Mucosa of stomach (tissue), 1 donor: ENCODE results near the gene MAN1C1.

Source experiments
- H3K27me3 ChIP-seq: one replicate; pipeline ENCODE4 v1.7.0; 2013; ENCODE audit warnings: mild to moderate bottlenecking, low read length; ENCODE audit not compliant: control insufficient read depth, insufficient read depth
- H3K36me3 ChIP-seq: one replicate; pipeline ENCODE4 v1.7.0; 2013; ENCODE audit warnings: low read length; ENCODE audit not compliant: control insufficient read depth, insufficient read depth
- H3K4me1 ChIP-seq: one replicate; pipeline ENCODE4 v1.7.0; 2013; ENCODE audit warnings: mild to moderate bottlenecking, low read length; ENCODE audit not compliant: control insufficient read depth, insufficient read depth
- H3K4me3 ChIP-seq: one replicate; pipeline ENCODE4 v1.7.0; 2013; ENCODE audit warnings: low read length
- H3K9ac ChIP-seq: one replicate; pipeline ENCODE4 v1.7.0; 2013; ENCODE audit warnings: mild to moderate bottlenecking, low read length, moderate library complexity
- H3K9me3 ChIP-seq: one replicate; pipeline ENCODE4 v1.7.0; 2013; ENCODE audit warnings: mild to moderate bottlenecking, low read length, moderate library complexity; ENCODE audit not compliant: control insufficient read depth
- donor health status: Pancreatic carcinoma.

MAN1C1 gene

DNA sequence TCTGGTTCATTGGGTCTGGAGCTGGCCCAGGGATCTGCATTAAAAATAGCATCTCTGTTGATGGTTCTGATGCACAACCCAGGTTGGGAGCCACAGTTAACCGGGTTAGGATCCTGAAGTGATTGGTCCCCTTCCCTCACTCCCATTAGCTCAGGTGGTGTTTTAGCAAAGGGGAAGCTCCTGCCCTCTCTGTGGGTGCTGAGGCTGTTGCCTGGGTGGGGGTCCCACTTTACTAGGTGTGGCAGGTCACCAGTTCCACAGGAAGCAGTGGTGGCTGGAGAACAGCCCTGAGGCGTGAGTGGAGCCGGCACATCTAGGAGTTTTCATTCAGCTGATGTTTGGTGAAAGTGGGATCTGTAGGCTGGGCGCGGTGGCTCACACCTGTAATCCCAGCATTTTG, 86.5 kb downstream of the MAN1C1 start:
- Histone ChIP-seq H3K4me1 (peaks cover 5% of the 10 kb centered on the region), H3K9ac (no peak overlapping the region), H3K27me3 (no peaks in the 10 kb centered on the region), H3K9me3 (no peaks in the 10 kb centered on the region), H3K4me3 (no peak overlapping the region), H3K36me3 (no peaks in the 10 kb centered on the region)

DNA sequence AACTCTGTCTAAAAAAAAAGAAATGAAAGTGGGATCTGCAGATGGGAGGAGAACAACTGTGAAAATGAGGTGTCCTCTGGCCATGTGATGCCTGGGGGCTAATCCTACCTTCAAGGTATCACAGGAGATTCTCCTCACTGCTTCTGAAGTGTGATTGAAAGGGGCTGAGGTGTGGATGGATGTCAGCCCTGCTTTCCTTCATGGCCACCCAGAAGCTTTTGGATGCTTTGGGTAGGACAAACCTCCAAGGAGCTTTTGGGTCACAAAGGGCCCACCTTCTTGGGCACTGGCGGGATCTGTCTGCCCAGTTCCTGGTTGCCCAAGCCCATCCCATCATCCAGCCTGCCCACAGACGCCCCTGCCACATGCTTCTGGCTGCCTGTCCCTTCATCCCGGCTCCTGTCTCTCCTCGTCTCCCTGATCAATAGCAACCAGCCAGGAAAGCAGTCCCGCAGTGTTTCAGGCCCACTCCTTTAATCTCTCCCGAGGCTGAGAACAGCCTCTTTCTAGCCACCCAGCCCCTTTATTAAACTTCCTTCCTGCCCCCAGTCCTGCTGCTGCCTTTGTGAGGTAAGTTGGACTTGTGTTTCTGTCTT, 87.2 kb downstream of the MAN1C1 start:
- Histone ChIP-seq H3K9ac (no peak overlapping the region), H3K36me3 (no peaks in the 10 kb centered on the region), H3K27me3 (no peaks in the 10 kb centered on the region), H3K4me3 (no peak overlapping the region), H3K9me3 (no peaks in the 10 kb centered on the region), H3K4me1 (peaks cover 5% of the 10 kb centered on the region)

DNA sequence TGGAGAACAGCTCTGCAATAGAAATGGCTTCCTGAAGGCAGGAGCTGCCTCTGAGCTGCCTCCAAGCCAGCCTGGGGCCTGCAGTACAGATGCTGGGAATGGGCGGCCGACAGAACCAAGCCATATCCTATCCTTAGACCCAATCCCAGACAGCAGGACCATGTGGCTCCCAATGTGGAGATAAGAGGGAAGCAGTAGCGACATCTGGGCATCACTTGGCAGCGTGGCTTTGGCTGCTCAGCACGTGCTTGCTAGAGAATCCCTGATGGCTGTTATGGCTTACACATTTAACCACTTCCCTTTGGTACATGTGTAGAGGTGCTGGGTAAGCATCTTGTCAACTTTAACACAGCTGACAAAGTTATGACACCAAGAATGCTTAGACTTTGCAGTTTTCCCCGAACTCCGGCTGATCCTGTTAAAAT, 87.7 kb downstream of the MAN1C1 start:
- H3K36me3 ChIP-seq = no peaks in the 10 kb centered on the region
- H3K27me3 ChIP-seq = no peaks in the 10 kb centered on the region
- H3K4me1 ChIP-seq = peaks cover 4% of the 10 kb centered on the region
- no peak overlapping the region for H3K9ac ChIP-seq
- H3K4me3 ChIP-seq = no peak overlapping the region
- H3K9me3 ChIP-seq = no peaks in the 10 kb centered on the region

DNA sequence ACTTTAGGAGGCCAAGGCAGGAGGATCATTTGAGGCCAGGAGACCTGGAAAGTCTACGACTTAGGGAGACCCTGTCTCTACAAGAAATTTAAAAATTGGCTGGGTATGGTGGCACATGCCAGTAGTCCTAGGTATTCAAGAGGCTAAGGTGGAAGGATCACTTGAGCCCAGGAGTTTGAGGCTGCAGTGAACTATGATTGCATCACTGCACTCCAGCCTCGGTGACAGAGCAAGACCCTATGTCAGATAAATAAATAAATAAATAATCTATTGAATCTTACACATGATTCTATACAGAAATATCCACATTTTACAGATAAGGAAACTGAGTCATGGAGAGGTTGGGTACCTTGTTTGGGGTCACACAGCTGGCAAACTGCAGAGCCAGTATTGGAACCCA, 89.1 kb downstream of the MAN1C1 start:
- Histone ChIP-seq H3K36me3 (no peaks in the 10 kb centered on the region), H3K9ac (no peak overlapping the region), H3K9me3 (no peaks in the 10 kb centered on the region), H3K27me3 (no peaks in the 10 kb centered on the region), H3K4me3 (no peak overlapping the region), H3K4me1 (no peaks in the 10 kb centered on the region)

DNA sequence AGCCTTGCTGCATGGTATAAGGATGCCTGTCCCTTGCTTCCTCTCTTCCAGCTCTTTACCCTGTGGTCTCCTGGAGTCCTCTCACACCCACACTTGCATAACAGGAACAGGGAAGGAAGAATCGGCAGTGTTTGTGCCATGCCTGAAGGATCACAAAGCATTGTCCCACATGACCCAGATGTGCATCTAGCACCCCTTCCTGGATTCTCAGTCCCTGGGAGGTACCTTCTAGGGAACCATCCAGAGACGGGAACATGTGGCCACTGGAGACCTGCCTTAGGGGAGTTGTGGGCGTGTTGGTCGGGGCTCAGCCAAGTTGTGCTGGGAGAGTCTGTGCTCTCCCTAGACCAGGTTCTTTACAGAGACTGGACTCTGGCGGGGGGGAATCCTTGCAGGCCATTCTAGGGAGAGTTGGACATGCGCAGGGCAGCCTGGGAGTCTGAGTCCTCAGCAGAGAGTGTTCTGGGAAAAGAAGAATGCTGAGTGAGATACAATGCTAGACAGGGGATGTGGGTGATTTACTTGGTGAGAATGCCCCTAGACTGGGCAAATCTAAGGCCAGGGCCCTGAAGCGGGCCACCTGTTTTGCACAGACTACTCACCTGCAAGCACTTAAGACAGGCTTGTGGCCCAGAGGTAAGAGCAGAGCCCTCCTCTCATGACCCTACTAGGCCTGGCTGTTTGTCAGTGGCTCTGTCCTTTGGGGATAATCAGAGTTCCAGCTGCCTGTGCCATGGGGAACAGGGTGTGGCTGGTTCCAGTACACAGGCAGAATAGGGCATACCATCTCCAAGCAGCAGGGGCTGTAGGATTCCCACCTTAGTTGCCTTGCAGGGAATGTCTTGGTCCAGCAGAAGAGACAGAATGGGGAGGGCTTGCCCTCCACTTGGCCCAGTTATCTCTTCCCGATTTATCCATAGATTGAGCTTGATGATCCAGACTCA, 89.8 kb downstream of the MAN1C1 start:
- H3K4me3 ChIP-seq = no peak overlapping the region
- H3K4me1 ChIP-seq = no peaks in the 10 kb centered on the region
- no peaks in the 10 kb centered on the region for H3K36me3 ChIP-seq
- H3K27me3 ChIP-seq = no peaks in the 10 kb centered on the region
- no peak overlapping the region for H3K9ac ChIP-seq
- no peaks in the 10 kb centered on the region for H3K9me3 ChIP-seq

DNA sequence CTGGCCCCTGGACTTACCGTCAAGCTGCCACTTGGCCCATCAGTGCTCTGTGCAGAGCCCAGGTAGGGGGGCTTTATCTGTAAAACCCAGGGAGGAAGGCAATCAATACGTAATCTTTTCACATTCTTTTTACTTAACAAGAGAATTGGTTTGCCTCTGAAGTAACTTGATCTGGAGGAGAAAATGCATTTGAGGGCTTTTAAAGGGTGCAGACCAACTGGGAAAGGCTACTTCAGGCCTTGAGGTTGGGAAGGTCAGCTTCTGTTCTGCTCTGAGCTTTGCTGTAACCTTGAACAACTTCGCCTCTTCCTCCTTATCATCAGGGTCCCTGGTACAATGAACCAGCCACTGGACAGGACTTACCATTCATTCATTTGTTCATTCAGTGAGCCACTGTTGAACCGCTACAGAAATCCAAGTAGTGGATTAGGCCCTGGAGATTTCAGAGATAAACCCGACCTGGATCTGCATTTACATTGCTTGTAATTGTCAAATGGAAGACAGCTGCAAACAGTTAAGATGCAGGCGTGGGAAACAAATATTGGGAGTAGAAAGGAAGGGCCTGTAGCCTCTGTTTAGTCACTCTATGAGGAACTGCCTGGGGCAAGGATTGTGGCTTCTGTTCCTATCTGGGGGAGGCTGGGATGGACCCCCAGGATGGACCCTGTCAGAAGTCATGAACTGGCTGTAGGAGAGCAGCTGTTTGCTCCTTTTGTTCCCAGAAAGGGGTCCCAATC, 90.9 kb downstream of the MAN1C1 start:
- H3K9ac ChIP-seq = no peak overlapping the region
- no peaks in the 10 kb centered on the region for H3K36me3 ChIP-seq
- H3K27me3 ChIP-seq = no peaks in the 10 kb centered on the region
- H3K4me3 ChIP-seq = no peak overlapping the region
- no peaks in the 10 kb centered on the region for H3K9me3 ChIP-seq
- H3K4me1 ChIP-seq = no peaks in the 10 kb centered on the region

DNA sequence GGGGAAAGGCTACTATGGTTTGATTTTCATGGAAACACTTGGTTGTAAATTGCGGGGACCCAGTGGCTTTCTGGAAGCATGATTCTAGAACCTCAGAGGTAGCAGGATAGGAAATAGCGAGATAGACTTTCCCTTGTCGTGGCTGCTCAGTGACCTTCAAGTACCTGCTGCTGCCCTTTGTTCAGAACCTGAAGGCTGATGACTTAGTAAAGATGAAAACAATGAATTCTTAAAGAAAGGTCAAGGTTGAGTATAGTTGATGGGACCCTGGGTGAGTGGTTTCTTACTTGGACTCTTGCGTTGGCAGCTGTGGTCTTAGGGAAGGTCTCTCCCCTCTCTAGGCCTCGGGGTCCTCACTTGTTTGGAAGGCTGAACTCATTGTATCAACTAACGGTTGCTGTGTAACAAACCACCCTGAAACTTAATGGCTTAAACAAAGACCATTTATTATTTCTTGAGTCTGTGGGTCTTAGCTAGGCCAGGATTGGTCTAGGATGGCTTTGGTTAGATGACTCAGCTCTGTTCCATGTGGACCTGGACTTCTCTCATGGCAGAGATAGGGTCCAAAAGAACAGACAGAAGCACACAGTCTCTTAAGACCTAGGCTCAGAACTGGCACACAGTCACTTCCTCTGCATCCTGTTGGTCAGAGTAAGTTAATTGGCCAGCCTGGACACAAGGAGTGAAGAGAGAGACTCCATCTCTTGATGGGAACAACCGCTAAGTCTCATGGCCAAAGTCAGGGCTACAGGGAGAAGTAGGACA, 94.2 kb downstream of the MAN1C1 start:
- Histone ChIP-seq H3K9ac (no peak overlapping the region), H3K4me1 (no peaks in the 10 kb centered on the region), H3K9me3 (no peaks in the 10 kb centered on the region)

DNA sequence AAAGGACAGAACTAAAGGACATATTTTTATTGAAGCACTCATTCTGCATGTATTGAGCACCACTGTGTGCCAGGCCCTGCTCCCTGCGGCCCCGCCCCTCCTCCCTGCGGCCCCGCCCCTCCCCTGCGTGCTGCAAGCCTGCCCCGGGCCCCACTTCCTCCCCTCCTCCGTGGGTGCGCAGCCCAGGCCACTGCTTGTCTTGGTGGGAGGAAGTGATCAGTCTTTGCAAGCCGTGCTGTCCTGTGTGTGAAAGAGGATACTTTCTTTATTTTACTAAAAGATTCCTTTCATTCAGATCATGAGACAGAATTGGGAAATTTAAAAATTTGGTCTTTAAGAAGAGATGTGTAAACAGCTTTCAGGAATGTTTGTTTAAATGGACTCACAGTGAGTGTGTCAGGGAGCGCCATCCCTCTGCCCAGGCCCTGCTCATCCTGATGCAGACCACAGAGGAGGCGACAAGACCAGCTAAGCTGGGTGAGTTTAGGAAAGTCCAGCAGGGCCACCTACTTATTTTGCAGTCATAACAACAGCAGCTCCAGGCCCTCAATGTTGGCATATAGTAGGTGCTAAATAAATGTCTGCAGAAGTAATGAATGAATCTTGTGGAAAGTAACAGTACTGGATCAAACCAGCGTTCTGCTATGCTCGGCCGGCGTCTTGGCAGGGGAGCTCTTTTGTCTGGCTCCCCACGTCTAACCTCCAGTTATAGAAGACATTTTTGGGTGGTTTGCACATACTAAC, 95.1 kb downstream of the MAN1C1 start:
- Histone ChIP-seq H3K36me3 (no peaks in the 10 kb centered on the region), H3K4me1 (no peaks in the 10 kb centered on the region), H3K9ac (no peak overlapping the region), H3K4me3 (no peak overlapping the region), H3K9me3 (no peaks in the 10 kb centered on the region), H3K27me3 (no peaks in the 10 kb centered on the region)

More for the DNA sequence above, 94.2 kb downstream of the MAN1C1 start:
- H3K4me3 ChIP-seq = no peak overlapping the region
- no peaks in the 10 kb centered on the region for H3K36me3 ChIP-seq
- H3K27me3 ChIP-seq = no peaks in the 10 kb centered on the region

DNA sequence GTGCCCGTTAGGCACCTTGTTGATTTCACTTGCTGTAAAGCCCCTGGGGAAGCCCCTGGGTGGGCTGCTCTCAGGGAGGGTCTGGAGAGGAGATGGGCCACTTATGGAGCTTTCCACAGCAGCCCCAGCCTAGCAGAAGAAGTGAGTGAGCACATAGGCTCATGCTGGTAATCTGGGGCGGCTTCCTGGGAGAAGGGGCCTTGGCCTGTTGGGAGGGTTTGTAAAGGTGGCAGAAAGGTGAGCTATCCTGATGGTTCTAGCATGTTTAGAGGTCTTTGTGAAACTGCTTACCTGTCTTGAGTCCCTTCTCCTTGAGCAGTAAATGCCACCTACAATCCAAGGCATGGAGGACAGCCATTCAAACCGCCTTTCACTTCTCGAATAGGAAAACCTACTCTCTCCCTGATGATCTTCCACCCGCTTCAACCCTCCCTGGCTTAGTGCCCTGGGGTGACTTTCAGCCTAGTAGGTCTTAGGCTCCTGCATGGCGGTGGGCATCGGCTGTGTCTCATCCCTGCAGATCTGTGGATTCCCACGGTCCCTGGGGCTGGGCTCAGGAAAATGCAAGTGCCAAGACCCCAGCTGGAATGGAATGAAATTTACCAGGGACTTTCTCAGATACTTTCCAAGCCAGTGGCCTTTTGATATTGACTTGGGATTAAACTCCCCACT, 95.8 kb downstream of the MAN1C1 start:
- Histone ChIP-seq H3K9ac (no peak overlapping the region), H3K4me3 (no peak overlapping the region), H3K4me1 (no peaks in the 10 kb centered on the region), H3K27me3 (no peaks in the 10 kb centered on the region), H3K36me3 (no peaks in the 10 kb centered on the region), H3K9me3 (no peaks in the 10 kb centered on the region)

DNA sequence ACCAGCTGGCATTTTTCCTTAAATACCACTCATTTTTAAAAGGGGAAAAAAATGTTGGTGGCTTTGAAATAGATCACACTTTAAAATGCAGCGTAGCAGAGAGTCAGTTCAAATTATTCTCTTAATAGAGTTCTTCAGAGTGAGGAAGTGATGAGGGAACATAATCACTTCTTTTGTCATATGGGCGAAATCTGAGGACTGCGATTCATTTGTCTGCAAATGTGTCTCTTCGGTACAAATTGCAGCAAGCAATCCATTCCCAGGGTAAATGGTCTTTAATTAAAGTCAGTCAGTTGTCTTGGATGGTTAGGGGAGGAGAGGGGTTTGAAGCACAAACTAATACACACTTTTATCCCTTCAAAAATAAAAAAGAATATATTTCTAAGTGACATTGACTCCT, 97.4 kb downstream of the MAN1C1 start:
- H3K27me3 ChIP-seq = no peaks in the 10 kb centered on the region
- no peaks in the 10 kb centered on the region for H3K9me3 ChIP-seq
- no peaks in the 10 kb centered on the region for H3K4me1 ChIP-seq
- H3K36me3 ChIP-seq = no peaks in the 10 kb centered on the region
- H3K4me3 ChIP-seq = no peak overlapping the region
- H3K9ac ChIP-seq = no peak overlapping the region
